H1 (cell line): ENCODE data around the gene CKB. TPM values are rescaled to one million over a fixed set of nuclear protein-coding genes. Genes with fewer than 3 reads are reported as not detected.

ENCODE experiments used
- ASH2L ChIP-seq: fragments of 200-600, 300-600 bp; sonication (generic); IDR thresholded peaks from one replicate; pipeline ENCODE4 v1.7.1; 2017; ENCODE audit warnings: low read length
- BRCA1 ChIP-seq: IDR thresholded peaks from 2 replicates; pipeline ENCODE4 v1.6.1; 2012; ENCODE audit warnings: low read depth, low read length, improper control_type of control experiment
- CHD1 ChIP-seq: IDR thresholded peaks from 2 replicates; pipeline ENCODE4 v1.6.1; 2012; ENCODE audit warnings: low read depth, low read length, improper control_type of control experiment
- CHD2 ChIP-seq: IDR thresholded peaks from 2 replicates; pipeline ENCODE4 v1.6.1; 2012; ENCODE audit warnings: low read length, improper control_type of control experiment
- CREB1 ChIP-seq: IDR thresholded peaks from 2 replicates; pipeline ENCODE4 v1.6.1; 2012; ENCODE audit warnings: inconsistent platforms
- HDAC6 ChIP-seq: IDR thresholded peaks from one replicate; pipeline ENCODE4 v1.7.1; 2012; ENCODE audit warnings: low read depth, mild to moderate bottlenecking, inconsistent platforms, low read length, moderate library complexity
- MAFK ChIP-seq: IDR thresholded peaks from 2 replicates; pipeline ENCODE4 v1.6.1; 2012; ENCODE audit warnings: low read depth, mild to moderate bottlenecking, improper control_type of control experiment, low read length
- SIX5 ChIP-seq: IDR thresholded peaks from 2 replicates; pipeline ENCODE4 v1.6.1; 2011; ENCODE audit warnings: mild to moderate bottlenecking, low read depth, low read length
- SP1 ChIP-seq: IDR thresholded peaks from 2 replicates; pipeline ENCODE4 v1.6.1; 2011; ENCODE audit warnings: low read depth, low read length
- TAF7 ChIP-seq: optimal IDR thresholded peaks from 2 replicates; pipeline ENCODE3; 2011; ENCODE audit warnings: low read depth, mild to moderate bottlenecking, inconsistent platforms, low read length, moderate library complexity, borderline replicate concordance
- TCF12 ChIP-seq: IDR thresholded peaks from 2 replicates; pipeline ENCODE4 v1.6.1; 2011; ENCODE audit warnings: low read depth, mild to moderate bottlenecking, low read length
- ZNF274 ChIP-seq: IDR thresholded peaks from 2 replicates; pipeline ENCODE4 v1.7.0; 2012; ENCODE audit warnings: low read length, borderline replicate concordance; ENCODE audit errors: extremely low read depth
- polyA plus RNA-seq, 7 experiments: library from polyadenylated mRNA; depleted of rRNA in 3 of 7; stranded (reverse) in 5 of 7; unstranded in 2 of 7; fragments of >200 nt in 5 of 7; fragments of 200-250 nt in 2 of 7; gene quantifications; 1 replicate in 5 of 7; 2 replicates in 1 of 7; 4 replicates in 1 of 7; pipeline versions ENCODE4 v1.2.1 to v1.2.3, GENCODE V29; 2011 to 2013; ENCODE audit warnings: missing spikeins in 2 of 7, mixed read lengths in 2 of 7
- total RNA-seq: library from RNA; stranded (reverse); fragmentation: NEBNext Ultra II Directional; extraction: Animal tissue kit (Norgen Biotek cat#: 25700); gene quantifications from 2 replicates; pipeline ENCODE4 v1.2.1, GENCODE V29; 2021
- TF ChIP-seq, protein P1 (sequence below): fragments of 300-600 bp; sonication (generic); IDR thresholded peaks from 2 replicates; pipeline ENCODE4 v1.7.1; 2012; ENCODE audit warnings: low read length, moderate library complexity, mild to moderate bottlenecking, inconsistent platforms; ENCODE audit not compliant: insufficient replicate concordance

CKB gene
- total and polyA plus RNA-seq, 2 of the 8 experiments (the other 6 are each of a cell fraction or from before 2014, with no cell fraction given), result 538 to 950 TPM

DNA sequence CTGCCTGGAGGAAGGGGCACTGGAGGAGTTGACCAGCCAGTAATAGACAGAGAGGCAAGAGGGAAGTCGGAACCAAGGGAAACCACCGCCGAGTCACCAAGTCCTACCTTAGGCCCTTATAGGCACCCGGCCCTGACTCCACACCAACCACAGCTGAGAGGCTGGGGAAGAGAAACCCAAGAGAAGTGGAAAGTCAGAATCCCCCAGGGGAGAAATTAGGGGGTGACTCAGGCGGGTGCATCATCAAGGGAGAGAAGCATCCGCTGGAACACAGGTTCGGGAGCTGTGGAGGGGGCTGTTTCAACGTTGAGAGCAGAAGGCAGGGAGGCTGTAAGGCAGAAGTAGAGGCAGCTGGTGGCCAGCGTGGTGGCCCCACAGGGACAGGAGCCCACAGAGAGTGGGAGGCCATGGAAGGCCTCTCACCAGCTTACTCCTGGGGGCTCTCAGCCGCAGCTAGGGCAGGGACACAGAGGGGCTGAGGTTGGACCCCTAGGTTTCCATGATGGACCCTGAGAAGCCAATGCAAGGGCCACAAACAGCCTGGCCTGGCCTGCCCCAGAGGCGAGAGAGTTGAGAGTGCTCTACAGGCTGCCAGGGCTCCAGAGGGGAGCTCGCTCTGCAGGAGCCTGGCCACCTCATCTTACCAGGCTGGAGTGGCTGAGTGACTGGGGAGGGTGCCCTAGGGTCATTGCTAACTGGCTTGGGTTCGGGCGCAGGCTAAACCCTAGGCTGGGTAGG lies 4.9 kb upstream of the CKB start (continued):
- TF ChIP-seq, protein P1, sequence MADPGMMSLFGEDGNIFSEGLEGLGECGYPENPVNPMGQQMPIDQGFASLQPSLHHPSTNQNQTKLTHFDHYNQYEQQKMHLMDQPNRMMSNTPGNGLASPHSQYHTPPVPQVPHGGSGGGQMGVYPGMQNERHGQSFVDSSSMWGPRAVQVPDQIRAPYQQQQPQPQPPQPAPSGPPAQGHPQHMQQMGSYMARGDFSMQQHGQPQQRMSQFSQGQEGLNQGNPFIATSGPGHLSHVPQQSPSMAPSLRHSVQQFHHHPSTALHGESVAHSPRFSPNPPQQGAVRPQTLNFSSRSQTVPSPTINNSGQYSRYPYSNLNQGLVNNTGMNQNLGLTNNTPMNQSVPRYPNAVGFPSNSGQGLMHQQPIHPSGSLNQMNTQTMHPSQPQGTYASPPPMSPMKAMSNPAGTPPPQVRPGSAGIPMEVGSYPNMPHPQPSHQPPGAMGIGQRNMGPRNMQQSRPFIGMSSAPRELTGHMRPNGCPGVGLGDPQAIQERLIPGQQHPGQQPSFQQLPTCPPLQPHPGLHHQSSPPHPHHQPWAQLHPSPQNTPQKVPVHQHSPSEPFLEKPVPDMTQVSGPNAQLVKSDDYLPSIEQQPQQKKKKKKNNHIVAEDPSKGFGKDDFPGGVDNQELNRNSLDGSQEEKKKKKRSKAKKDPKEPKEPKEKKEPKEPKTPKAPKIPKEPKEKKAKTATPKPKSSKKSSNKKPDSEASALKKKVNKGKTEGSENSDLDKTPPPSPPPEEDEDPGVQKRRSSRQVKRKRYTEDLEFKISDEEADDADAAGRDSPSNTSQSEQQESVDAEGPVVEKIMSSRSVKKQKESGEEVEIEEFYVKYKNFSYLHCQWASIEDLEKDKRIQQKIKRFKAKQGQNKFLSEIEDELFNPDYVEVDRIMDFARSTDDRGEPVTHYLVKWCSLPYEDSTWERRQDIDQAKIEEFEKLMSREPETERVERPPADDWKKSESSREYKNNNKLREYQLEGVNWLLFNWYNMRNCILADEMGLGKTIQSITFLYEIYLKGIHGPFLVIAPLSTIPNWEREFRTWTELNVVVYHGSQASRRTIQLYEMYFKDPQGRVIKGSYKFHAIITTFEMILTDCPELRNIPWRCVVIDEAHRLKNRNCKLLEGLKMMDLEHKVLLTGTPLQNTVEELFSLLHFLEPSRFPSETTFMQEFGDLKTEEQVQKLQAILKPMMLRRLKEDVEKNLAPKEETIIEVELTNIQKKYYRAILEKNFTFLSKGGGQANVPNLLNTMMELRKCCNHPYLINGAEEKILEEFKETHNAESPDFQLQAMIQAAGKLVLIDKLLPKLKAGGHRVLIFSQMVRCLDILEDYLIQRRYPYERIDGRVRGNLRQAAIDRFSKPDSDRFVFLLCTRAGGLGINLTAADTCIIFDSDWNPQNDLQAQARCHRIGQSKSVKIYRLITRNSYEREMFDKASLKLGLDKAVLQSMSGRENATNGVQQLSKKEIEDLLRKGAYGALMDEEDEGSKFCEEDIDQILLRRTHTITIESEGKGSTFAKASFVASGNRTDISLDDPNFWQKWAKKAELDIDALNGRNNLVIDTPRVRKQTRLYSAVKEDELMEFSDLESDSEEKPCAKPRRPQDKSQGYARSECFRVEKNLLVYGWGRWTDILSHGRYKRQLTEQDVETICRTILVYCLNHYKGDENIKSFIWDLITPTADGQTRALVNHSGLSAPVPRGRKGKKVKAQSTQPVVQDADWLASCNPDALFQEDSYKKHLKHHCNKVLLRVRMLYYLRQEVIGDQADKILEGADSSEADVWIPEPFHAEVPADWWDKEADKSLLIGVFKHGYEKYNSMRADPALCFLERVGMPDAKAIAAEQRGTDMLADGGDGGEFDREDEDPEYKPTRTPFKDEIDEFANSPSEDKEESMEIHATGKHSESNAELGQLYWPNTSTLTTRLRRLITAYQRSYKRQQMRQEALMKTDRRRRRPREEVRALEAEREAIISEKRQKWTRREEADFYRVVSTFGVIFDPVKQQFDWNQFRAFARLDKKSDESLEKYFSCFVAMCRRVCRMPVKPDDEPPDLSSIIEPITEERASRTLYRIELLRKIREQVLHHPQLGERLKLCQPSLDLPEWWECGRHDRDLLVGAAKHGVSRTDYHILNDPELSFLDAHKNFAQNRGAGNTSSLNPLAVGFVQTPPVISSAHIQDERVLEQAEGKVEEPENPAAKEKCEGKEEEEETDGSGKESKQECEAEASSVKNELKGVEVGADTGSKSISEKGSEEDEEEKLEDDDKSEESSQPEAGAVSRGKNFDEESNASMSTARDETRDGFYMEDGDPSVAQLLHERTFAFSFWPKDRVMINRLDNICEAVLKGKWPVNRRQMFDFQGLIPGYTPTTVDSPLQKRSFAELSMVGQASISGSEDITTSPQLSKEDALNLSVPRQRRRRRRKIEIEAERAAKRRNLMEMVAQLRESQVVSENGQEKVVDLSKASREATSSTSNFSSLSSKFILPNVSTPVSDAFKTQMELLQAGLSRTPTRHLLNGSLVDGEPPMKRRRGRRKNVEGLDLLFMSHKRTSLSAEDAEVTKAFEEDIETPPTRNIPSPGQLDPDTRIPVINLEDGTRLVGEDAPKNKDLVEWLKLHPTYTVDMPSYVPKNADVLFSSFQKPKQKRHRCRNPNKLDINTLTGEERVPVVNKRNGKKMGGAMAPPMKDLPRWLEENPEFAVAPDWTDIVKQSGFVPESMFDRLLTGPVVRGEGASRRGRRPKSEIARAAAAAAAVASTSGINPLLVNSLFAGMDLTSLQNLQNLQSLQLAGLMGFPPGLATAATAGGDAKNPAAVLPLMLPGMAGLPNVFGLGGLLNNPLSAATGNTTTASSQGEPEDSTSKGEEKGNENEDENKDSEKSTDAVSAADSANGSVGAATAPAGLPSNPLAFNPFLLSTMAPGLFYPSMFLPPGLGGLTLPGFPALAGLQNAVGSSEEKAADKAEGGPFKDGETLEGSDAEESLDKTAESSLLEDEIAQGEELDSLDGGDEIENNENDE, result no peak
- TF ChIP-seq CHD2 (no peak), CHD1 (no peak), CREB1 (no peak), ZNF274 (no peak), SIX5 (no peak), SP1 (no peak), HDAC6 (no peak), ASH2L (no peak), TAF7 (no peak), MAFK (no peak), TCF12 (no peak), BRCA1 (no peak)
